B cell (primary cell): ENCODE data around the gene PRDM2.

Experiments
- EZH2 ChIP-seq: IDR thresholded peaks from 2 replicates; pipeline ENCODE4 v1.6.1; 2012; ENCODE audit warnings: borderline replicate concordance, low read depth, mild to moderate bottlenecking, moderate library complexity, low read length; ENCODE audit not compliant: insufficient read depth, poor library complexity, severe bottlenecking
- TF ChIP-seq, protein P1 (sequence below): fragments of 200-600 bp; IDR thresholded peaks from one replicate; pipeline ENCODE4 v1.8.0; 2022; ENCODE audit warnings: antibody characterized with exemption, mild to moderate bottlenecking

DNA sequence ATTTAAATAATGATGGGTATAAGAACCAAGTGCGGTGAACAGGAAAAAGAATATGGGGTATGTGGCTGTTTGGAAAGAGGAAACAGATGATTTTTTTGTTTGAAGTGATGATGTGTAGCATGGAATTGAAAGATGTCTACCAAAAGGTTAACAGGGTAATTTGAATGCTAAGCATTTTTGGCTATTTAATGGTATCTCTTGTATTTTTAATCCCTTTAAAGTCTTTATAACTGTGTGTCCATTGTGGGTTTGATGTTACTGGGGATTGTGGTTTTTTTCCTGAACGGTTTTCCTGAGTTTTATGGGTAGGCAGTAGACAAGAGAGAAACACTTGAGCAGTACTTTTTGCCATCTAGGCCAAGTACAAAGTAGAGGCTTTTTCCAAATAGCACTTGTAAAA is 63.2 kb downstream of the PRDM2 start:
- TF ChIP-seq, protein P1, sequence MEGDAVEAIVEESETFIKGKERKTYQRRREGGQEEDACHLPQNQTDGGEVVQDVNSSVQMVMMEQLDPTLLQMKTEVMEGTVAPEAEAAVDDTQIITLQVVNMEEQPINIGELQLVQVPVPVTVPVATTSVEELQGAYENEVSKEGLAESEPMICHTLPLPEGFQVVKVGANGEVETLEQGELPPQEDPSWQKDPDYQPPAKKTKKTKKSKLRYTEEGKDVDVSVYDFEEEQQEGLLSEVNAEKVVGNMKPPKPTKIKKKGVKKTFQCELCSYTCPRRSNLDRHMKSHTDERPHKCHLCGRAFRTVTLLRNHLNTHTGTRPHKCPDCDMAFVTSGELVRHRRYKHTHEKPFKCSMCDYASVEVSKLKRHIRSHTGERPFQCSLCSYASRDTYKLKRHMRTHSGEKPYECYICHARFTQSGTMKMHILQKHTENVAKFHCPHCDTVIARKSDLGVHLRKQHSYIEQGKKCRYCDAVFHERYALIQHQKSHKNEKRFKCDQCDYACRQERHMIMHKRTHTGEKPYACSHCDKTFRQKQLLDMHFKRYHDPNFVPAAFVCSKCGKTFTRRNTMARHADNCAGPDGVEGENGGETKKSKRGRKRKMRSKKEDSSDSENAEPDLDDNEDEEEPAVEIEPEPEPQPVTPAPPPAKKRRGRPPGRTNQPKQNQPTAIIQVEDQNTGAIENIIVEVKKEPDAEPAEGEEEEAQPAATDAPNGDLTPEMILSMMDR, result no peak
- TF ChIP-seq EZH2, result no peak
